Forelimb muscle (tissue), 1 donor: ENCODE measurements around the gene QKI. TPM values are rescaled to one million over a fixed set of nuclear protein-coding genes. Genes with fewer than 3 reads are reported as not detected.

Experiments
- DNase-seq: peaks from one replicate; pipeline ENCODE4 v3.0.0-alpha.2; 2013; ENCODE audit warnings: low read depth
- polyA plus RNA-seq: library from polyadenylated mRNA; unstranded; fragments of 120-200 nt; gene quantifications from one replicate; pipeline ENCODE4 v1.2.1, GENCODE V29; 2013; ENCODE audit not compliant: insufficient read length

QKI gene
- polyA plus RNA-seq, 1 donor = 230 TPM

DNA sequence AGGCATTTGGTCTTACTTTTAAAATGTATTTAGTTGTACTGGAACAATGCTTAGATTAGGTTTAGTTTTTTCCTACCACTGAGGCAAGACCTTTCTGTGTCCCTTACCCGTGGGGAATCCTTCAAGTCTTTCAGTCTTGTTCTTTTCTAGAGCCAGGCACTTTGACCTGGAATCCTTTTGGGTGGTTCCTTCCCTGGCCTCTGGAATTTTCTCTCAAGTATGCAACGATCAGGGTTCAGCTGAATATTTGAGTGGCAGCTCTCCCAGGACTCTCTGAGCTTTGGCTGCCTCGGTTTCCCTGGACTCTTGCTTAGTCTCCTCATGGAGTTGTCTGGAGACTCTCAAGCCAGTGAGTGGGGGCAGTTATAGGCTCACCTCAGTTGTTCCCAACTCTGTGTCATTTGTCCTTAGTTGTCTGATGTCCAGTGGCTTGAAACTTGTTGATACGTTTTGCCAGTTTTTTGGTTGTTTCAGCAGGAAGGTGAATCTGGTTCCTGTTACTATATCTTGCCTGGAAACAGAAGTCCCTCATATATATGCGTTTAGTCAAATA is 118.1 kb downstream of the QKI start:
- DNase-seq = no peak

DNA sequence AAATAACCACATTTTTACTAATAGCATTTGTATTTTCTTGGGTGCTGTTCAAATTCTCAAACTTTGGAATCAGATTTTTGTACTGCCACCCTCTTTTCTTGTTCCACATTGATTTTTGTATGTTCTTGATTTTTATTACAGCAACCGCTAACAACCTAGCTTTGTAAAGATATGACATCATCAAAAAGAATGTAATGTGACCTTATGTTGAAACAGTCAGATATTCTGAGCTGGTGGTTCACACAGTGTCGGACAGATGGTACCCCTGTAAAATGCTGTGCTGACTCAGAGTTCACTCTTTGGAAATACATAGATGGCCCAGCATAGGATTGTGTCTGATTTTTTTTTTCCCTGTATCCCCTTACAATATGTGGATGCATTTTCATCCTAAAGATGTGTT is 118.9 kb downstream of the QKI start:
- DNase-seq = no peak

DNA sequence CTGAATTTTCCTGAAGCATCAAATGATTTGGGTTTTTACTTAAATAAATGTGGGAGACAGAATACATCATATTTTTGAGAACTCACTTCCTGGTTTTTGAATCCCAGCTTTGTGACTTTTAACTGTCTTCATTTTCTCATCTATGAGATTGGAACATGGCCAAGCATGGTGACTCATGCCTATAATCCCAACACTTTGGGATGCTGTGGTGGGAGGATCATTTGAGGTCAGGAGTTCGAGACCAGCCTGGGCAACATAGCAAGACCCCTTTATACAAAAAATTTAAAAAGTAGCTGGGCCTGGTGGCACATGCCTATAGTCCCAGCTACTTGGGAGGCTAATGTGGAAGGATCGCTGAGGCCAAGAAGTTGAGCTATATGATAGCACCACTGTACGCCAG is 122.3 kb downstream of the QKI start:
- no peak for DNase-seq

GRCh38 chr6:163538331-163538730 is 123.8 kb downstream of the QKI start:
- DNase-seq = no peak

DNA sequence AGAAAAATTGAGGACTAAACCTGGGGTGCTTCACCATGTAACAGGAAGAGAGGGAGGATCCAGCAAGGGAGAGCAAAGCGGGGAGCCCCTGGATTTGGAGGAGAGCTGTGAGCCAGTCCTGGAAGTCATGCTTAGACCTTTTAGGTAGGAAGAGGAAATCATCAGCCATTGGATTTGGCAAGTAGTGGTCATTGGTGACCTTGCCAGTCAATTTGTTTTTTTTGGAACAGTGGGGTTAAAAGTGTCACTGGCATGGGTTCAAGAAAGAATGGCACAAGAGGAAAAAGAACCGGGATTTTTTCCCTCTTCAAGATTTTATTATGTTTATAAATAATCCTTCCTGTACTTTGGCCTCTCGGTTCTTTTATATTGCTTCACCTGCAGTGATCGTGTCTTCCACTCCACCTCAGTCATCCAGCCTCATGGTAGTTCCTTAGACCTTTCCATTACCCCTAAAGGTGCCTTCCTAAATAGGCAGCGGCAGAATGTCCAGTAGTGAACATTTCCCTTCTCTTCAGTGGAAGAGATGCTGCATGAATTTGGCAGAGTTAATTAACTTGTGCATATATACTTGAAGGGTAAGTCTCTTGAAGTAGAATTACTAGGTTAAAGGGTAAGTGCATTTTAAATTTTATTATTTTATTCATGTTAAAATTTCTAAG is 124.7 kb downstream of the QKI start:
- no peak for DNase-seq

DNA sequence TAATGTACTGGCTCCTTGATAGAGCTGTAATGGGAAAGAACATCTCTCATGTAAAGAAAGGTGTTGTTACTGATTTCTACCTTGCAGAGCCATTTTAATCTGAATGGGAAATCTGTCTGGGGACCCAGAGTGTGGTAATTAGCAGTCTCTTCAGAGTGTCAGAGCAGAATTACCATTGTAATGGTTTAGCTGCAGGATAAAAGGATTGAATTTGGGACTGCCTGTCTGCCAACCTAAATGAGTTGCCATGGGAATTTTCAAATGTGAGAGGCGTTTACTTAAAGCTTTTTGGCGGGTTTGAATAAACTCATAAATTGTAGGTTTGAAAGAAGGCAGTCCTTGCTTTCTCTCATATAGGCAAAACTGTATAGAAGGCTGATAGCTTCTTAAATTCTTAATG is 128.8 kb downstream of the QKI start:
- DNase-seq = no peak

GRCh38 chr6:163545370-163545769 is 130.9 kb downstream of the QKI start:
- DNase-seq = no peak

GRCh38 chr6:163547287-163547686 is 132.8 kb downstream of the QKI start:
- DNase-seq = no peak

DNA sequence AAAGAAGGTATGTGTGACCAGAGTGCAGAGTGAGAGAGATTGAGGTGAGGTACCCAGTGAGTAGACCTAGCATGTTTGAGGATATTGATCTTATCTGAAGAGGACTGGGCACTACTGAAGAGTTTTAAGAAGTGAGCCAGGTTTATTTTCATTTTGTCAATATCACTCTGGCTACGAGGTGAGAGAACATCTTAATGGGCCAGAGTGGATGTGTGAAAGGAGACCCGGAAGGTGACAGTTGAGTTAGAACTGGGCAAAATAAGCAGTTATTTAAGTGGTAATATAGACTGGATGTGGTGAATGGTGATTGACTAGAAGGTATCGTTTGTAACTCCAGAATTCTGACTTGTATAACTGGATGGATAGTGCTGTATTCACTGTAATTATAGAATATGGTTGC is 134.1 kb downstream of the QKI start:
- no peak for DNase-seq

GRCh38 chr6:163554032-163554431 is 139.5 kb downstream of the QKI start:
- no peak for DNase-seq

- no peak for DNase-seq
Observed at GRCh38 chr6:163554663-163555062, 140.1 kb downstream of the QKI start.

GRCh38 chr6:163559661-163560060 is 145.1 kb downstream of the QKI start:
- no peak for DNase-seq

- no peak for DNase-seq
Observed at GRCh38 chr6:163563318-163563717, 148.8 kb downstream of the QKI start.

GRCh38 chr6:163564534-163564933 is 150.0 kb downstream of the QKI start:
- DNase-seq = no peak

- no peak for DNase-seq
Observed at GRCh38 chr6:163565140-163565539, 150.6 kb downstream of the QKI start.

- DNase-seq = no peak
Observed at GRCh38 chr6:163566056-163566455, 151.5 kb downstream of the QKI start.

GRCh38 chr6:163568275-163568674 is 153.8 kb downstream of the QKI start:
- no peak for DNase-seq

- DNase-seq = no peak
Observed at GRCh38 chr6:163570579-163571231, 156.2 kb downstream of the QKI start.

GRCh38 chr6:163571730-163572129 is 157.2 kb downstream of the QKI start:
- no peak for DNase-seq

GRCh38 chr6:163572612-163573011 is 158.1 kb downstream of the QKI start:
- no peak for DNase-seq

- no peak for DNase-seq
Observed at GRCh38 chr6:163573503-163574179, 159.1 kb downstream of the QKI start.

GRCh38 chr6:163576114-163576513 is 161.6 kb downstream of the QKI start:
- DNase-seq = no peak

DNA sequence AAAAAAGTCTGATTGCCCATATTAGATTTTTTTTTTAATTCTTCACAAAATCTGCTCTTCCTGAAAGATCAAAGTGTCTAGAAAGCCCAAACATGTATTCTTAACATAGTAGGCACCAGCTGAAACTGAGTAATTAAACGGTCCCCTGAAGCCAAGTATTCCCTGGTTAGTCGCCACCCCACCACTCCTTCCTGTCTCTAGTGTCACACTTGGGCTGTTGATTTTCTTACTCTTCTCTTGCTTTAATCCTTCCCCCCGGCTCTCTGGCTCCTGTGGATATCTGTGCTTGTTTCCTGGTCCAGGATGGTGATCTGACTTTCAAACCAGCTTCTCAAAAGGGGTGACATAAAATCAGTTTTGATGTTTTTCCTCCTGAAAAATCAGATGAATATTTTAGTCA is 162.9 kb downstream of the QKI start:
- DNase-seq = no peak
